AML-193 (cell line): ENCODE data around the gene CRYBA4.

Source experiments
- DNase-seq, 2 experiments: peaks; one replicate each; lab custom pipeline; 2025; lab: John Stamatoyannopoulos, UW

CRYBA4 gene

GRCh38 chr22:26629988-26630761 lies 8.4 kb downstream of the CRYBA4 start:
- DNase-seq, result no peak

GRCh38 chr22:26631282-26631681 lies 9.5 kb downstream of the CRYBA4 start:
- DNase-seq, result no peak

GRCh38 chr22:26632422-26633155 lies 10.8 kb downstream of the CRYBA4 start:
- DNase-seq, result no peak

- DNase-seq, result no peak
These were observed 12.4 kb downstream of the CRYBA4 start for GRCh38 chr22:26634189-26634588.

- no peak for DNase-seq
These were observed 13.4 kb downstream of the CRYBA4 start for GRCh38 chr22:26635117-26635516.

- no peak for DNase-seq
These were observed 14.5 kb downstream of the CRYBA4 start for GRCh38 chr22:26636296-26636695.

- DNase-seq, result no peak
These were observed 21.0 kb downstream of the CRYBA4 start for GRCh38 chr22:26642465-26643417.

- no peak for DNase-seq
These were observed 21.8 kb downstream of the CRYBA4 start for GRCh38 chr22:26643418-26644100.

- DNase-seq, result no peak
These were observed 24.4 kb downstream of the CRYBA4 start for GRCh38 chr22:26646158-26646557.

- peak; percentile 18 to 23 for DNase-seq
These were observed 26.3 kb downstream of the CRYBA4 start for GRCh38 chr22:26648011-26648497.

- peak; percentile 81 to 84 for DNase-seq
These were observed 27.0 kb downstream of the CRYBA4 start for GRCh38 chr22:26648528-26649388.

GRCh38 chr22:26650722-26651421 lies 29.1 kb downstream of the CRYBA4 start:
- DNase-seq, result no peak

- no peak for DNase-seq
These were observed 30.1 kb downstream of the CRYBA4 start for GRCh38 chr22:26651815-26652214.

- no peak for DNase-seq
These were observed 35.4 kb downstream of the CRYBA4 start, which contains the start of gene MIAT for GRCh38 chr22:26656891-26657851. TSS of gene MIAT (plus strand) at chr22:26657588.

- DNase-seq, result no peak
These were observed 36.4 kb downstream of the CRYBA4 start for GRCh38 chr22:26658161-26658560.

GRCh38 chr22:26658671-26659478 lies 37.1 kb downstream of the CRYBA4 start:
- peak; percentile 30 to 33 for DNase-seq

- no peak for DNase-seq
These were observed 38.6 kb downstream of the CRYBA4 start for GRCh38 chr22:26660356-26660755.
